ENCODE data around the gene PDX1.

PDX1 gene

GRCh38 chr13:27921961-27922882, 2.4 kb downstream of the PDX1 start:
- DNase-seq (ENCODE audit: low read depth): no peak
- no peak for TF ChIP-seq CTCF (IDR thresholded peaks at IDR 0.05; ENCODE audit: control insufficient read depth, insufficient read depth, low read depth, low read length, missing control alignments)
- H3K4me3 ChIP-seq (ENCODE audit: control insufficient read depth, low read depth, low read length): no peak overlapping the region

GRCh38 chr13:27922883-27923612, 3.2 kb downstream of the PDX1 start:
- no peak for DNase-seq (ENCODE audit: low read depth)
- no peak overlapping the region for H3K4me3 ChIP-seq (ENCODE audit: control insufficient read depth, low read depth, low read length)
- no peak for TF ChIP-seq CTCF (IDR thresholded peaks at IDR 0.05; ENCODE audit: control insufficient read depth, insufficient read depth, low read depth, low read length, missing control alignments)

- no peak overlapping the region for H3K4me3 ChIP-seq (ENCODE audit: control insufficient read depth, low read depth, low read length)
- TF ChIP-seq CTCF (IDR thresholded peaks at IDR 0.05; ENCODE audit: control insufficient read depth, insufficient read depth, low read depth, low read length, missing control alignments): no peak
- DNase-seq (ENCODE audit: low read depth): no peak
These were observed 4.2 kb downstream of the PDX1 start for GRCh38 chr13:27923794-27924528.

GRCh38 chr13:27924529-27925141, 4.8 kb downstream of the PDX1 start:
- no peak for TF ChIP-seq CTCF (IDR thresholded peaks at IDR 0.05; ENCODE audit: control insufficient read depth, insufficient read depth, low read depth, low read length, missing control alignments)
- DNase-seq (ENCODE audit: low read depth): no peak

GRCh38 chr13:27925220-27925991, 5.6 kb downstream of the PDX1 start:
- DNase-seq (ENCODE audit: low read depth): no peak
- TF ChIP-seq CTCF (IDR thresholded peaks at IDR 0.05; ENCODE audit: control insufficient read depth, insufficient read depth, low read depth, low read length, missing control alignments): no peak
- no peak overlapping the region for H3K4me3 ChIP-seq (ENCODE audit: control insufficient read depth, low read depth, low read length)

More at GRCh38 chr13:27924529-27925141, 4.8 kb downstream of the PDX1 start:
- H3K4me3 ChIP-seq (ENCODE audit: control insufficient read depth, low read depth, low read length): no peak overlapping the region

All from AG09309 (cell line).